ENCODE data around the gene EI24.

- TF ChIP-seq ZFP36 (IDR thresholded peaks at IDR 0.05; ENCODE audit: borderline replicate concordance, partially characterized antibody), result no peak
- TF ChIP-seq USF2 (IDR thresholded peaks at IDR 0.05), result no peak
- TF ChIP-seq EP300 (IDR thresholded peaks at IDR 0.05), result no peak
- TF ChIP-seq ATOH8 (CRISPR knock-in tag; IDR thresholded peaks at IDR 0.05; ENCODE audit: low read depth), result no peak
These were observed 31.4 kb downstream of the EI24 start for GRCh38 chr11:125600663-125601062.
